Endodermal cell (in vitro differentiated cells): ENCODE data around the gene AKR1C3. TPM values are rescaled to one million over a fixed set of nuclear protein-coding genes. Genes with fewer than 3 reads are reported as not detected.
A peak's percentile ranks its signal among the peaks of the same experiment; 100 is the strongest.

ENCODE experiments used
- DNase-seq: peaks from one replicate; pipeline ENCODE4 v3.0.0-alpha.2; 2017
- H3K27ac ChIP-seq: 2 replicates; pipeline ENCODE4 v1.5.1; 2013; ENCODE audit warnings: mild to moderate bottlenecking, low read depth, low read length, moderate library complexity
- H3K27me3 ChIP-seq: 2 replicates; pipeline ENCODE4 v1.6.1; 2013; ENCODE audit warnings: mild to moderate bottlenecking, low read length, moderate library complexity; ENCODE audit not compliant: insufficient read depth, control insufficient read depth, poor library complexity, severe bottlenecking
- H3K36me3 ChIP-seq: 2 replicates; pipeline ENCODE4 v1.7.0; 2013; ENCODE audit warnings: mild to moderate bottlenecking, low read length, moderate library complexity; ENCODE audit not compliant: control insufficient read depth, insufficient read depth
- H3K4me1 ChIP-seq: one replicate; pipeline ENCODE4 v1.7.0; 2013; ENCODE audit warnings: low read length; ENCODE audit not compliant: control insufficient read depth, insufficient read depth
- H3K4me3 ChIP-seq: 2 replicates; pipeline ENCODE4 v1.5.1; 2013; ENCODE audit warnings: mild to moderate bottlenecking, low read length, moderate library complexity
- H3K9ac ChIP-seq: 2 replicates; pipeline ENCODE4 v1.6.1; 2013; ENCODE audit warnings: mild to moderate bottlenecking, low read length, moderate library complexity; ENCODE audit not compliant: poor library complexity, severe bottlenecking; ENCODE audit errors: extremely low read depth
- H3K9me3 ChIP-seq: 2 replicates; pipeline ENCODE4 v1.6.1; 2013; ENCODE audit warnings: mild to moderate bottlenecking, low read length, moderate library complexity; ENCODE audit not compliant: control insufficient read depth
- H3K27ac Mint-ChIP-seq: 2 replicates; pipeline ENCODE4 v1.8.0; 2020; ENCODE audit warnings: mixed read lengths
- H3K27me3 Mint-ChIP-seq: 2 replicates; pipeline ENCODE4 v1.8.0; 2021; ENCODE audit warnings: mild to moderate bottlenecking, mixed read lengths; ENCODE audit not compliant: insufficient read depth
- H3K36me3 Mint-ChIP-seq: 2 replicates; pipeline ENCODE4 v1.8.0; 2020; ENCODE audit warnings: low read depth, mixed read lengths
- H3K4me1 Mint-ChIP-seq: 2 replicates; pipeline ENCODE4 v1.8.0; 2020; ENCODE audit warnings: mixed read lengths
- H3K4me3 Mint-ChIP-seq: 2 replicates; pipeline ENCODE4 v1.8.0; 2020; ENCODE audit warnings: mild to moderate bottlenecking, moderate library complexity, mixed read lengths
- H3K9me3 Mint-ChIP-seq: 2 replicates; pipeline ENCODE4 v1.8.0; 2020; ENCODE audit warnings: mild to moderate bottlenecking, mixed read lengths
- WGBS, 2 experiments: methylation state at CpG; one replicate each; pipeline versions ENCODE4 v1.1.5 to v1.1.7; 2013; ENCODE audit warnings: missing lambda C conversion rate in 2 of 2, mixed read lengths in 1 of 2; ENCODE audit not compliant: insufficient coverage in 1 of 2, insufficient read length in 1 of 2; 5-methylcytosine and 5-hydroxymethylcytosine counted together
- total RNA-seq, 2 donors: library from RNA; stranded (reverse); fragmentation: NEBNext Ultra II Directional in 1 of 2; extraction: Animal tissue kit (Norgen Biotek cat#: 25700) in 1 of 2; gene quantifications; 2 replicates in 1 of 2; 3 replicates in 1 of 2; pipeline ENCODE4 v1.2.1, GENCODE V29; 2021
- TF ChIP-seq, protein P1 (sequence below): fragments of 200-600 bp; sonication (generic); conservative IDR thresholded peaks from 2 replicates; pipeline ENCODE4 v1.5.0; 2021; ENCODE audit warnings: antibody characterized with exemption, mild to moderate bottlenecking

Gene AKR1C3
- total RNA-seq, 2 donors from 2014 or later, result 6.1 to 28.9 TPM

DNA sequence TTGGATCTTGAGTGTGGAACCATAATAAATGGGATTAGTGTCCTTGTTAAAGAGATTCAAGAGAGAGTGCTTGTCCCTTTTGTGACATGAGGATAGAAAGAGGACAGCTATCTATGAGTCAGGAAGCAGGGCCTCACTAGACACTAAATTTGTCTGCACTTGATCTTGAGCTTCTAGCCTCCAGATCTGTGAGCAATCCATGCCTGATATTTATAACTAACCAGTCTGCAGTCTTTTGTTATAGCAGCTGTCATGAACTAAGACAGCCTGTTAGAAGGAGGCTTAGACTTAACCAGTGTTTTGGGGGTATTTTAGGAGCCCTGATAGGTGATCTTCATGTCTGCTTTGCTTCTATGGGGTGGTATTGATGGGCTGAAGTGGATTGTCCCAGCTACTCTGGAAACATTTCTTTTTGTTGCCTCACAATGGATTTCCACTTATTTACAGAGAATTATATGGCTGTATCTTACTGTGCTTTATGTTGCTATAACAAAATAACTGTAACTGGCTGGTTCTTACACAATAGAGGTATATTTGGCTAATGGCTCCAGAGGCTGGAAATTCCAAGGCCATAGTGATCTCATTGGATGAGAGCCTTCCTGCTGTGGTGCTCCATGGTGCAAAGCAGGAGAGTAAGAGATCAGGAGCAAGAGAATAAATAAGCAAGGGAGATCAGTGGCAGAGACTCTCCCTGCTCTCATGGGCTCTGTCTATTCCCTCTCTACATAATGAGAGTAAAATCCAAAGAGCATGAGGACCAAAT is 23.4 kb upstream of the AKR1C3 start:
- H3K4me3 Mint-ChIP-seq, result no peak overlapping the region
- no peak overlapping the region for H3K27ac ChIP-seq
- H3K4me1 ChIP-seq, result peaks cover 3% of the 10 kb centered on the region
- no peak for DNase-seq
- H3K9me3 ChIP-seq, result peaks cover 30% of the 10 kb centered on the region
- TF ChIP-seq, protein P1, sequence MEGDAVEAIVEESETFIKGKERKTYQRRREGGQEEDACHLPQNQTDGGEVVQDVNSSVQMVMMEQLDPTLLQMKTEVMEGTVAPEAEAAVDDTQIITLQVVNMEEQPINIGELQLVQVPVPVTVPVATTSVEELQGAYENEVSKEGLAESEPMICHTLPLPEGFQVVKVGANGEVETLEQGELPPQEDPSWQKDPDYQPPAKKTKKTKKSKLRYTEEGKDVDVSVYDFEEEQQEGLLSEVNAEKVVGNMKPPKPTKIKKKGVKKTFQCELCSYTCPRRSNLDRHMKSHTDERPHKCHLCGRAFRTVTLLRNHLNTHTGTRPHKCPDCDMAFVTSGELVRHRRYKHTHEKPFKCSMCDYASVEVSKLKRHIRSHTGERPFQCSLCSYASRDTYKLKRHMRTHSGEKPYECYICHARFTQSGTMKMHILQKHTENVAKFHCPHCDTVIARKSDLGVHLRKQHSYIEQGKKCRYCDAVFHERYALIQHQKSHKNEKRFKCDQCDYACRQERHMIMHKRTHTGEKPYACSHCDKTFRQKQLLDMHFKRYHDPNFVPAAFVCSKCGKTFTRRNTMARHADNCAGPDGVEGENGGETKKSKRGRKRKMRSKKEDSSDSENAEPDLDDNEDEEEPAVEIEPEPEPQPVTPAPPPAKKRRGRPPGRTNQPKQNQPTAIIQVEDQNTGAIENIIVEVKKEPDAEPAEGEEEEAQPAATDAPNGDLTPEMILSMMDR, result no peak
- no peak overlapping the region for H3K9ac ChIP-seq
- H3K27ac Mint-ChIP-seq, result peak overlapping the region; percentile 13
- H3K4me1 Mint-ChIP-seq, result peaks cover 18% of the 10 kb centered on the region
- peak overlapping the region; percentile 42 for H3K4me3 ChIP-seq
- peaks cover 26% of the 10 kb centered on the region for H3K9me3 Mint-ChIP-seq
- peaks cover 1% of the 10 kb centered on the region for H3K27me3 Mint-ChIP-seq
- H3K27me3 ChIP-seq, result no peaks in the 10 kb centered on the region
- peaks cover 2% of the 10 kb centered on the region for H3K36me3 Mint-ChIP-seq
- H3K36me3 ChIP-seq, result no peaks in the 10 kb centered on the region

DNA sequence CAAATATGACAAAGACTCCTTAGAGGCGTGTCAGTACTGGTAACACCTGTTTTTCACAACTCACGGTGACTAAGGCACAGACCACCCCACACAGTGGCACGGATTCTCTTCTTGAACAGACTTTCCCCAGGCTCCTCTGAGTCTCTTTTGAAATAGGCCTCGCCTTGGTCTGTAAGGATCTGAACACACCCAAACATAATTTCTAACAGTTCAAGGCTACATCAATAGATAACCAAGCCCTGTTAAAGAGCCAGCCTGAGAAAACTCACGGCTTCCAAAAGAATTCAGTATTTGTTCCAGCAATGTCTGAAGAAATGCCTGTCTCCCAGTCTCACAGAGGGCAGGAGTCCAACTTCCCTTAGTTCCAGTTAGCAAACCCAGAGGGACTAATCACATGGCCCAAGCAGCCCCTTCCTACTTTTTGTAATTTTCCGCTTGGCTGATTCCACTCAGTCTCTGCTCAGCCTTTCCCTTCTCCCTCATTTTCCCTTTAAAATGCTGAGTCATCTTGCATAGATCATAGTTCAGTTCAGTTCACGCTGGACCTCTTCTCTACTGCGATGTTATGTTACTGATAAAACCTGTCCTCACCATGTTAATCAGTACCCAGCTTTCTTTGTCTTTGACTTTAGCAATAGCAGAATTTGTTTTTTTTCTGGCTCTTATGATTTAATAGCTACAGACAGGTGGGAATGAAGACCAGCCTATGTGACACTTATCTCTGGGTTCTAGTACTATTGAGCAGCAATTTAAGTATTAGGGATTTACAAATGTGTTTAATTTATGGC is 22.6 kb upstream of the AKR1C3 start:
- Mint-ChIP-seq H3K36me3 (peaks cover 2% of the 10 kb centered on the region), H3K4me1 (peaks cover 26% of the 10 kb centered on the region), H3K27me3 (peaks cover 1% of the 10 kb centered on the region), H3K9me3 (peaks cover 26% of the 10 kb centered on the region), H3K27ac (peak overlapping the region; percentile 40), H3K4me3 (no peak overlapping the region)
- Histone ChIP-seq H3K4me1 (peaks cover 3% of the 10 kb centered on the region), H3K9me3 (peaks cover 30% of the 10 kb centered on the region), H3K27me3 (no peaks in the 10 kb centered on the region), H3K36me3 (no peaks in the 10 kb centered on the region), H3K9ac (no peak overlapping the region), H3K27ac (peak overlapping the region; percentile 47), H3K4me3 (no peak overlapping the region)
- 88 to 93% methylated on average over 8 of the region's 8 CpGs for WGBS, 2 experiments
- TF ChIP-seq, protein P1, result no peak
- DNase-seq, result peak; percentile 45

DNA sequence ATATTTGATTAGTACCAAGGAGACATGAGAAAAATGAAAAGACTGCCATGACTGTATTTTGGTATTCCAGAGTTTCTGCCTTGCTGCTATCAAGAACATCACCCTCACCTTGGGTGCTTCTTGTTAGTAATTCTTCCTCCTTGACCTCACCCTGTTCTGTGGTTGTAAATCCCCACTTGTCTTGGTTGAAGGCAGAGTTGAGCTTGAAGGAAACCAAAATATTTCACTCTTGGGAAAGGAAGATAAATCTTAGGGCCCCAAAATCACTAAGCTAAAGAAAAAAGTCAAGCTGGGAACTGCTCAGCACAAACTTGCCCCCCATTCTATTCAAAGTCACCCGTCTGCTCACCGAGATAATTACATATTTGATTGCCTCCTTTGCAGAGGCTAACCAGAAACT is 20.6 kb upstream of the AKR1C3 start:
- no peak for DNase-seq
- H3K4me1 Mint-ChIP-seq, result peaks cover 29% of the 10 kb centered on the region
- peaks cover 6% of the 10 kb centered on the region for H3K4me1 ChIP-seq

More for the DNA sequence above, 20.6 kb upstream of the AKR1C3 start:
- peaks cover 25% of the 10 kb centered on the region for H3K9me3 ChIP-seq
- H3K27me3 ChIP-seq, result no peaks in the 10 kb centered on the region
- TF ChIP-seq, protein P1, result no peak
- H3K36me3 ChIP-seq, result no peaks in the 10 kb centered on the region
- 93 to 100% methylated on average over 2 of the region's 2 CpGs for WGBS, 2 experiments
- no peak overlapping the region for H3K9ac ChIP-seq
- peaks cover 23% of the 10 kb centered on the region for H3K9me3 Mint-ChIP-seq
- H3K27ac Mint-ChIP-seq, result no peak overlapping the region
- H3K27me3 Mint-ChIP-seq, result peaks cover 1% of the 10 kb centered on the region
- H3K4me3 ChIP-seq, result no peak overlapping the region
- peaks cover 2% of the 10 kb centered on the region for H3K36me3 Mint-ChIP-seq
- H3K4me3 Mint-ChIP-seq, result no peak overlapping the region
- H3K27ac ChIP-seq, result no peak overlapping the region
